GM23338 (cell line): ENCODE results near the gene PSMD6. TPM values are rescaled to one million over a fixed set of nuclear protein-coding genes. Genes with fewer than 3 reads are reported as not detected.

Experiments
- ATAC-seq: fragments of 200-7000 bp; cut with Tn5 transposase; 3 replicates; pipeline ENCODE4 v1.9.1; 2020
- DNase-seq: peaks from one replicate; pipeline ENCODE4 v3.0.0-alpha.2; 2015; ENCODE audit warnings: low spot score
- H2AFZ ChIP-seq: fragments of 200-600 bp; sonication (generic); 2 replicates; pipeline ENCODE4 v1.8.0; 2016; ENCODE audit warnings: antibody characterized with exemption, mild to moderate bottlenecking, moderate library complexity
- H3F3A ChIP-seq: fragments of 200-600 bp; sonication (generic); replicated peaks from 2 replicates; pipeline ENCODE4 v1.8.0; 2017; ENCODE audit warnings: antibody characterized with exemption, mixed run types, low read depth
- H3K27ac ChIP-seq: fragments of 200-600 bp; sonication (generic); 2 replicates; pipeline ENCODE4 v1.6.1; 2016; ENCODE audit warnings: low read depth
- H3K27me3 ChIP-seq: fragments of 200-600 bp; sonication (generic); 2 replicates; pipeline ENCODE4 v1.8.0; 2016; ENCODE audit warnings: mild to moderate bottlenecking, mixed run types, moderate library complexity; ENCODE audit not compliant: insufficient read depth
- H3K36me3 ChIP-seq: fragments of 200-600 bp; sonication (generic); 2 replicates; pipeline ENCODE4 v1.8.0; 2016; ENCODE audit warnings: mild to moderate bottlenecking; ENCODE audit not compliant: insufficient read depth
- H3K4me1 ChIP-seq: fragments of 200-600 bp; sonication (generic); 2 replicates; pipeline ENCODE4 v1.8.0; 2016; ENCODE audit warnings: mild to moderate bottlenecking, moderate library complexity; ENCODE audit not compliant: insufficient read depth
- H3K4me2 ChIP-seq: fragments of 200-600 bp; sonication (generic); 2 replicates; pipeline ENCODE4 v1.7.1; 2017; ENCODE audit warnings: mixed run types
- H3K4me3 ChIP-seq: fragments of 200-600 bp; sonication (generic); 2 replicates; pipeline ENCODE4 v1.6.1; 2016; ENCODE audit warnings: mixed run types
- H3K79me2 ChIP-seq: fragments of 200-600 bp; sonication (generic); replicated peaks from 2 replicates; pipeline ENCODE4 v1.8.0; 2017; ENCODE audit warnings: mild to moderate bottlenecking; ENCODE audit not compliant: insufficient read depth
- H3K9me2 ChIP-seq: fragments of 200-600 bp; sonication (generic); 2 replicates; pipeline ENCODE4 v1.8.0; 2017; ENCODE audit not compliant: insufficient read depth
- H4K20me1 ChIP-seq: fragments of 200-600 bp; sonication (generic); replicated peaks from 2 replicates; pipeline ENCODE4 v1.8.0; 2017; ENCODE audit warnings: mild to moderate bottlenecking; ENCODE audit not compliant: insufficient read depth
- H3K27ac Mint-ChIP-seq: 2 replicates; pipeline ENCODE4 v1.8.0; 2020; ENCODE audit warnings: inconsistent platforms, mild to moderate bottlenecking, moderate library complexity, mixed read lengths
- H3K27me3 Mint-ChIP-seq: 3 replicates; pipeline ENCODE4 v1.8.0; 2022; ENCODE audit warnings: low read depth, mild to moderate bottlenecking, moderate library complexity, mixed read lengths, inconsistent platforms; ENCODE audit not compliant: insufficient read depth, poor library complexity
- H3K36me3 Mint-ChIP-seq: 3 replicates; pipeline ENCODE4 v1.8.0; 2021; ENCODE audit warnings: low read depth, mild to moderate bottlenecking, inconsistent platforms, moderate library complexity, mixed read lengths
- H3K4me1 Mint-ChIP-seq: 3 replicates; pipeline ENCODE4 v1.8.0; 2020; ENCODE audit warnings: mild to moderate bottlenecking, inconsistent platforms, mixed read lengths
- H3K4me3 Mint-ChIP-seq: 3 replicates; pipeline ENCODE4 v1.8.0; 2021; ENCODE audit warnings: moderate library complexity, mild to moderate bottlenecking, inconsistent platforms, mixed read lengths
- H3K9me3 Mint-ChIP-seq: 3 replicates; pipeline ENCODE4 v1.8.0; 2020; ENCODE audit warnings: moderate library complexity, mild to moderate bottlenecking, inconsistent platforms, mixed read lengths
- EZH2 ChIP-seq: fragments of 200-600 bp; sonication (generic); IDR thresholded peaks from one replicate; pipeline ENCODE4 v1.8.0; 2017; ENCODE audit warnings: antibody characterized with exemption, mild to moderate bottlenecking, low read depth; ENCODE audit not compliant: unreplicated experiment
- EZH2phosphoT487 ChIP-seq: fragments of 200-600 bp; sonication (generic); IDR thresholded peaks from one replicate; pipeline ENCODE4 v1.8.1; 2018; ENCODE audit warnings: antibody characterized with exemption; ENCODE audit not compliant: unreplicated experiment
- NANOG ChIP-seq: IDR thresholded peaks from 2 replicates; pipeline ENCODE4 v1.6.1; 2016; ENCODE audit warnings: antibody characterized with exemption, borderline replicate concordance
- POLR2AphosphoS5 ChIP-seq: IDR thresholded peaks from 2 replicates; pipeline ENCODE4 v1.6.1; 2016; ENCODE audit warnings: antibody characterized with exemption, low read depth
- STAT1 ChIP-seq: IDR thresholded peaks from one replicate; pipeline ENCODE4 v1.6.1; 2016; ENCODE audit warnings: antibody characterized with exemption; ENCODE audit not compliant: unreplicated experiment
- ZNF114 ChIP-seq: fragments of 250-450 bp; sonication (Bioruptor Pico); IDR thresholded peaks from 2 replicates; pipeline ENCODE4 v1.5.0; 2020; ENCODE audit warnings: mild to moderate bottlenecking, moderate library complexity
- ZNF331 ChIP-seq: fragments of 250-450 bp; sonication (Bioruptor Pico); IDR thresholded peaks from 2 replicates; pipeline ENCODE4 v1.5.0; 2020; ENCODE audit warnings: low read depth, mild to moderate bottlenecking, moderate library complexity
- polyA plus RNA-seq: library from polyadenylated mRNA; unstranded; fragments of >200 nt; fragmentation: Nextera tagmentation; extraction: Ambion mirVana; gene quantifications from 2 replicates; pipeline ENCODE4 v1.2.1, GENCODE V29; 2016
- total RNA-seq: library from RNA; depleted of rRNA; stranded (reverse); fragments of >200 nt; shearing (Covaris generic); gene quantifications from 2 replicates; pipeline ENCODE4 v1.2.3, GENCODE V29; 2014
- TF ChIP-seq, protein P1 (sequence below): IDR thresholded peaks from one replicate; pipeline ENCODE4 v1.6.1; 2018; ENCODE audit warnings: antibody characterized with exemption; ENCODE audit not compliant: unreplicated experiment
- TF ChIP-seq, protein P2 (sequence below): IDR thresholded peaks from 2 replicates; pipeline ENCODE4 v1.6.1; 2016; ENCODE audit warnings: antibody characterized with exemption
- TF ChIP-seq, protein P3 (sequence below), 2 experiments: fragments of 200-600 bp in 1 of 2; sonication (generic) in 1 of 2; conservative IDR thresholded peaks; 2 replicates each; pipeline versions ENCODE4 v1.5.1 to v1.6.1; 2016 to 2017; ENCODE audit warnings: antibody characterized with exemption in 2 of 2, low read depth in 2 of 2, mild to moderate bottlenecking in 2 of 2, moderate library complexity in 1 of 2

The PSMD6 gene
- total and polyA plus RNA-seq, 2 experiments from 2014 or later = 98.1 to 205 TPM

DNA sequence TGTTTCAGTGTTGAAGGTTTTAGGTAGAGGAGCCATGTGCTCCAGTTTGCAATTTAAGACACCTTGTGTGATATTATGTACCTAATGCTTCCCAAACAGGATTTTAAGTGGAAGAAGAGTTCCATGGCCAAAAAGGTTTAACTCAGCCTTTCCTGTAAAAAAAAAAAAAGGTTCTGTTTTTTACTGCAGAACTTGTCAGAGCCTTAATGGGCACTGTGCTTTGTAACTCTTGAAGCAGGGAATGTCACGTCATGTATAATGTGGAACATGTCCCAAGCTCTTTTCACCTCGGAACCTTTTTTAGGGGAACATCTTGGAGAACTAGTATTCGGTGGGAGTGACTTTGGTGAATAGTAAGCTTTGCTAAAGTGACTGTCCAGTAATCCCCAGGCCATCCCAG, 31.6 kb downstream of the PSMD6 start:
- Histone ChIP-seq H3K27me3 (no peaks in the 10 kb centered on the region), H3K27ac (no peak overlapping the region), H3F3A (no peaks in the 10 kb centered on the region), H3K36me3 (peaks cover 11% of the 10 kb centered on the region), H3K4me1 (peaks cover 5% of the 10 kb centered on the region; the same call in 1 of the 2 replicates), H3K4me3 (no peak overlapping the region), H4K20me1 (peaks cover 7% of the 10 kb centered on the region; the same call in 1 of the 2 replicates), H3K9me2 (no peaks in the 10 kb centered on the region), H3K79me2 (no peaks in the 10 kb centered on the region), H3K4me2 (no peak overlapping the region), H2AFZ (no peak overlapping the region)
- Mint-ChIP-seq H3K27me3 (no peaks in the 10 kb centered on the region), H3K9me3 (no peaks in the 10 kb centered on the region), H3K27ac (no peak overlapping the region), H3K4me3 (no peak overlapping the region), H3K4me1 (peaks cover 14% of the 10 kb centered on the region; the same call in 2 of the 3 replicates), H3K36me3 (peaks cover 51% of the 10 kb centered on the region)
- TF ChIP-seq ZNF331 (CRISPR knock-in tag) (no peak), EZH2phosphoT487 (no peak), NANOG (no peak), ZNF114 (no peak), EZH2 (no peak), POLR2AphosphoS5 (no peak), STAT1 (no peak)
- TF ChIP-seq, protein P1, sequence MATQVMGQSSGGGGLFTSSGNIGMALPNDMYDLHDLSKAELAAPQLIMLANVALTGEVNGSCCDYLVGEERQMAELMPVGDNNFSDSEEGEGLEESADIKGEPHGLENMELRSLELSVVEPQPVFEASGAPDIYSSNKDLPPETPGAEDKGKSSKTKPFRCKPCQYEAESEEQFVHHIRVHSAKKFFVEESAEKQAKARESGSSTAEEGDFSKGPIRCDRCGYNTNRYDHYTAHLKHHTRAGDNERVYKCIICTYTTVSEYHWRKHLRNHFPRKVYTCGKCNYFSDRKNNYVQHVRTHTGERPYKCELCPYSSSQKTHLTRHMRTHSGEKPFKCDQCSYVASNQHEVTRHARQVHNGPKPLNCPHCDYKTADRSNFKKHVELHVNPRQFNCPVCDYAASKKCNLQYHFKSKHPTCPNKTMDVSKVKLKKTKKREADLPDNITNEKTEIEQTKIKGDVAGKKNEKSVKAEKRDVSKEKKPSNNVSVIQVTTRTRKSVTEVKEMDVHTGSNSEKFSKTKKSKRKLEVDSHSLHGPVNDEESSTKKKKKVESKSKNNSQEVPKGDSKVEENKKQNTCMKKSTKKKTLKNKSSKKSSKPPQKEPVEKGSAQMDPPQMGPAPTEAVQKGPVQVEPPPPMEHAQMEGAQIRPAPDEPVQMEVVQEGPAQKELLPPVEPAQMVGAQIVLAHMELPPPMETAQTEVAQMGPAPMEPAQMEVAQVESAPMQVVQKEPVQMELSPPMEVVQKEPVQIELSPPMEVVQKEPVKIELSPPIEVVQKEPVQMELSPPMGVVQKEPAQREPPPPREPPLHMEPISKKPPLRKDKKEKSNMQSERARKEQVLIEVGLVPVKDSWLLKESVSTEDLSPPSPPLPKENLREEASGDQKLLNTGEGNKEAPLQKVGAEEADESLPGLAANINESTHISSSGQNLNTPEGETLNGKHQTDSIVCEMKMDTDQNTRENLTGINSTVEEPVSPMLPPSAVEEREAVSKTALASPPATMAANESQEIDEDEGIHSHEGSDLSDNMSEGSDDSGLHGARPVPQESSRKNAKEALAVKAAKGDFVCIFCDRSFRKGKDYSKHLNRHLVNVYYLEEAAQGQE = no peak
- TF ChIP-seq, protein P2, sequence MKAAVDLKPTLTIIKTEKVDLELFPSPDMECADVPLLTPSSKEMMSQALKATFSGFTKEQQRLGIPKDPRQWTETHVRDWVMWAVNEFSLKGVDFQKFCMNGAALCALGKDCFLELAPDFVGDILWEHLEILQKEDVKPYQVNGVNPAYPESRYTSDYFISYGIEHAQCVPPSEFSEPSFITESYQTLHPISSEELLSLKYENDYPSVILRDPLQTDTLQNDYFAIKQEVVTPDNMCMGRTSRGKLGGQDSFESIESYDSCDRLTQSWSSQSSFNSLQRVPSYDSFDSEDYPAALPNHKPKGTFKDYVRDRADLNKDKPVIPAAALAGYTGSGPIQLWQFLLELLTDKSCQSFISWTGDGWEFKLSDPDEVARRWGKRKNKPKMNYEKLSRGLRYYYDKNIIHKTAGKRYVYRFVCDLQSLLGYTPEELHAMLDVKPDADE = no peak
- TF ChIP-seq, protein P3, sequence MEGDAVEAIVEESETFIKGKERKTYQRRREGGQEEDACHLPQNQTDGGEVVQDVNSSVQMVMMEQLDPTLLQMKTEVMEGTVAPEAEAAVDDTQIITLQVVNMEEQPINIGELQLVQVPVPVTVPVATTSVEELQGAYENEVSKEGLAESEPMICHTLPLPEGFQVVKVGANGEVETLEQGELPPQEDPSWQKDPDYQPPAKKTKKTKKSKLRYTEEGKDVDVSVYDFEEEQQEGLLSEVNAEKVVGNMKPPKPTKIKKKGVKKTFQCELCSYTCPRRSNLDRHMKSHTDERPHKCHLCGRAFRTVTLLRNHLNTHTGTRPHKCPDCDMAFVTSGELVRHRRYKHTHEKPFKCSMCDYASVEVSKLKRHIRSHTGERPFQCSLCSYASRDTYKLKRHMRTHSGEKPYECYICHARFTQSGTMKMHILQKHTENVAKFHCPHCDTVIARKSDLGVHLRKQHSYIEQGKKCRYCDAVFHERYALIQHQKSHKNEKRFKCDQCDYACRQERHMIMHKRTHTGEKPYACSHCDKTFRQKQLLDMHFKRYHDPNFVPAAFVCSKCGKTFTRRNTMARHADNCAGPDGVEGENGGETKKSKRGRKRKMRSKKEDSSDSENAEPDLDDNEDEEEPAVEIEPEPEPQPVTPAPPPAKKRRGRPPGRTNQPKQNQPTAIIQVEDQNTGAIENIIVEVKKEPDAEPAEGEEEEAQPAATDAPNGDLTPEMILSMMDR (conservative IDR thresholded peaks at IDR 0.05; ENCODE audit: low read depth in 2 of 2) = no peak
- DNase-seq = no peak
- no peak for ATAC-seq
